GM12873 (cell line): Measurements from ENCODE around the gene MYCL.

Experiments used
- CTCF ChIP-seq: IDR thresholded peaks from 2 replicates; pipeline ENCODE4 v1.5.1; 2012; ENCODE audit warnings: low read depth, mild to moderate bottlenecking, moderate library complexity, low read length, control low read depth; ENCODE audit not compliant: insufficient read depth; ENCODE audit errors: missing control alignments

The MYCL gene

DNA sequence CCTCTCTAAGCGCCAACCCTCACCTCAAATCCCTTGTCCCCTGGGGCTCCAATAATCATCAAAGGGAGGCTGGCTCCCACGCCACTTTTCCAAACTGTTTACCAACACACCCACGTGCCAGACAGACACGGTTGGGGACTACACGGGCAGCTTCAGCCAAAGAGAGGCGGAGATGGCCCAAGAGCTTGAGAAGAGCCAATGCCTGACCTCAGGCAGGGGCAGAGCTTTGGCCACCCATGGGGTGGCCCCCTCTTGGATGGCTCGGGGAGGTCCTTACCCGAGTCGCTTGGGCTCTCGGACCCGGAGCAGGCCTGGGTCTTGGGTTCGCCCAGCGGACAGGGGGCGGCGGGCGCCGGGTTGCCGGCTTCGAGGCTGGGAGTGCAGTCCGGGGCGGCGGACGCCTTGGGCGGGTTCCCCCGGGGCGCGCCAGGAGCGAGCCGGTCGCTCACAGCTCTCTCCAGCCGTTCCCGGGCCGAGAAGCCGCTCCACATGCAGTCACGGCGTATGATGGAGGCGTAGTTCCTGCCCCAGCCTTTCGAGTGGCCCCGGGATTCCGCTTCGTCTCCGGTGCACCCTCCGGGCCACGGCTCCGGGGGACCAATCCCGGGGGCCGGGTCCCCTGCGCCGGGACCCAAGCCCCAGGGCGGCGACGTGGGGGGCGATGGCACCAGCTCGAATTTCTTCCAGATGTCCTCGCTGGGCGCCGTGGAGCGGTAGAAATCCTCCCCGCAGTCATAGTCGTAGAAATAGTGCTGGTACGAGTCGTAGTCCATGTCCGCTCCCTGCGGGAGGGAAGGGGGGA lies 854 bp downstream of the MYCL start:
- TF ChIP-seq CTCF = no peak

DNA sequence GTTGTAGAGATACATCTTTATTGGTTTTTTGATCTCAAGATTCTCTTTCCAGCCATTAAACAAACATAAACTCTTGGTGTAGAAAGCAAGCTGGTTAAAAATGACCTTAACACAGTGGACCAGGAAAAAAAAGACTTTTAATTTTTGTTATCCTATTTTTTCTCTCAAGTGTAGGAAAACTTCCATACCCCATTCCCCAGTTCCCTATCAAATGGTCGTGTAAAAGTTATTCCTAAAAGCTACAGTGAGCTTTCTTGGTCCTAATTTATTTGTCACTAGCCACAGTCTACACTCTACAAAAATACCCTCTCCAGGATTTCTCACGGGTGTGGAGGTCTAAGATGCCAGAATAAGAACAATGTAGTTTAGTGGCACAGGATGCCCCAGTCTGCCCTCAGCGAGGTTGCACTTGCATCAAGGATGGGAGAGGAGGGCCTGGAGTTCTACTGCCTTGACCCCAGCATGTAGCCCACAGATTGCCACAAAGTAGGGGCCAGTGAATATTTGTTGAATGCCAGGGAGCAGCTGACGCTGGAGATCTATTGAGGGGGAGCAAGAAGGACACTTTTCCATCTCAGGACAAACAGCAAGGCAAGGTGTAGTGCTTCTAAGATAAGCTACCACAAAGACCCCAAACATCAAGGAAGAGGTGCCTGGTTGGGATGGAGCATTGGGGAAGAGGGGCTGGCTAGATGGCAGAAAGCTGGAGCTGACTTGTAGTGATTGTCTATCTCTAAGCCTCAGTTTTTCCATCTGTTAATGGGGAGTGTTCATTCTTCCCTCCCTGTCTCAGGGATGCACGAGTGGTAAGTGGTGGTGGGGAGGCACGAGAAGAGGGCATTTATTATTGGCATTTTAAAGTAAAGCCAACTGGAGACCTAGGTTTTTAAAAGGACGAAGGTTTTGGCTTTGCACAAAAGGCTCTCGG lies 1.8 kb downstream of the MYCL start:
- no peak for TF ChIP-seq CTCF

DNA sequence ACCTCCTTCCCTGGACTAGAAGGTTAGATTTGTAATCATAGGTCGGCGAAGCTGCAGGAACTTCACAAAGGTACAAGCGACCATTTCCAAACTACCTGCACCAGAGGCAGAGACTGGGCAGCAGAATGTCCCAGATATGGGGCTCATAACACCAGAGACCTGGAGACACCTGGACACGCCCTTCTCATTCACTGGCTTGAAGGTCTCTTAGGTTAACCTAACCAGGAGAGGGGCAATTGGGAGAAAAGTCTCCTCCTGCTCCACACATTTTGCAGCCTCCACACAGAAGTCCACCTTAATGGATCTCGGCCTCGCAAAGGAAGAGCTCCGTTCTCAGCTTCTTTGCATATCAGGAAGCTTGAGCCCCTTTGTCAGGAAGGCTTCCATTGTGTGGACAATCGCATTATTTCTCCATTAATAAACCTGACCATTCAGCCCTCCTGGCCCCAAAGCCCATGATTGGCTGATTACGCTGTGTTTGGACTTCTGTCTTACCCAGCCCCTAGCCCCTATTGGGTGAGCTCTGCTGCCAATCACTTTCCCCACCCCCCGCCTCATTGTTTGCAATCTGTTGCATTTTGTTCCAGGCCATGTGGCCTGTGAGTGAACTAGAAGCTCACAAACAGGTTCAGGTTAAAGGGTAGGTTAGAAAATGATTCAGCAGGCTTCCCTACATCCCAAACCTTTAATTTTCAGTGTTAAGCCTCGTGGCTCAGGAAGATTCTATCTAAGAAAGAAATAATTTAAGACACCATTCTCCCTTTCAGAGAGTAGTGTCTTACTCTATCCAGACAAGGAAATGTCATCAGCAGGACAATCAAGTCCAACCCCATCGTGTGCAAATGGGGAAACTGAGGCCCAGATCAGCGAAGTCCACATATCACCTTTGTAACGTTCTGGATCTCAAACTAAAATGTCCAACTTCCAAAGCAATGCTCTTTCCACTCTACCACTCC lies 2.8 kb downstream of the MYCL start:
- TF ChIP-seq CTCF = no peak

GRCh38 chr1:39898191-39898590 lies 3.5 kb downstream of the MYCL start:
- no peak for TF ChIP-seq CTCF

DNA sequence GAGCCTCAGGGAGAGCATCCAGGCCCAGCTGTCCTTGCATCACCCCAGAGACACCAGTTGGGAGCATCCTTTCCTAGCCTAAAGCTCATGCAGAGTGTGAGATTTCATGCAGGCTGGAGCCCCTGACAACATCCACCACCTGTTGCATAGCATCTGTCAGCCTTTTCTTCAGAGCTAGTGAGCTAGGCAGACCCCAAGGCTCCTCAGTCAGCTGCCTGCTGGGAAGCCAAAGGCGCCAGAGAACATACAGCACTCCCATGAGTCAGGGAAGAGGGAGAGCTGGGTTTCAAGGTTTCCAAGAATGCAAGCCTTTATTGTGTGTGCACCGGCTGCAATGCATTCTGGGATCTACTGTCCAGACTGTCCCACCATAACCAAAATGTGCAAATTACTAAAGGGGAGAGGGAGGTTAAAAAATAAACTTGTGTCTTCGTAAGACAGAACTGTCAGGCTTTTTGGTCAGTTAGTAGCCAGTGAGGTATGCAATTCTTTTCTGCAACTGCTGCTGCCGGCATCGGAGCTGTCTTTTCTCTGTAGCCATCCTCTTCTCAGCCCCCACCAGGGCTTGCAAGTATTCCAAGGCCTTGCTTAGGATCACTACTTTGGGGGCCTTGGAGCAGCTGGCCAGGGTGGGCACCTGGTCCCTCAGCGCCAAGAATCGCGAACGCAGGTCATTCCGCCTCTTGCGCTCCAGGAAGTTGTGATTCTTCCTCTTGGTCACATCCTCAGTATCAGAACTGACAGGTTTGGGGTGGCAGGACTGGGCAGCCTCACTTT lies 4.6 kb downstream of the MYCL start:
- TF ChIP-seq CTCF = no peak

GRCh38 chr1:39895731-39896480 lies 5.8 kb downstream of the MYCL start:
- no peak for TF ChIP-seq CTCF
